Sciatic nerve (tissue), 2 donors: ENCODE results near the gene SH3PXD2B. TPM values are rescaled to one million over a fixed set of nuclear protein-coding genes. Genes with fewer than 3 reads are reported as not detected.
"Not testable (repeated sequence)": the region's sequence is repeated elsewhere in the genome, so short reads cannot be mapped to it uniquely, and the experiment has no call there.

Experiments
- ATAC-seq: fragments of 200-7000 bp; cut with Tn5 transposase; one replicate; pipeline ENCODE4 v1.9.1; 2020; ENCODE audit warnings: mild to moderate bottlenecking, moderate library complexity
- DNase-seq: peaks from one replicate; pipeline ENCODE4 v3.0.0-alpha.2; 2020; ENCODE audit warnings: low spot score
- intact Hi-C: fragments of 100-400 bp; cut with DNase I; formaldehyde crosslinking; loops from one replicate; pipeline ENCODE4 v1.14.2; 2022
- total RNA-seq: library from RNA; stranded (reverse); fragmentation: NEBNext Ultra II Directional; extraction: Animal tissue kit (Norgen Biotek cat#: 25700); gene quantifications from one replicate; pipeline ENCODE4 v1.2.1, GENCODE V29; 2021
- donor health status: DM: no; HTN: no; CAD: no.
- donor health status: DM: no; HTN: no; CAD: no.

SH3PXD2B gene
- total RNA-seq, 1 donor from 2014 or later, result 39.5 TPM

DNA sequence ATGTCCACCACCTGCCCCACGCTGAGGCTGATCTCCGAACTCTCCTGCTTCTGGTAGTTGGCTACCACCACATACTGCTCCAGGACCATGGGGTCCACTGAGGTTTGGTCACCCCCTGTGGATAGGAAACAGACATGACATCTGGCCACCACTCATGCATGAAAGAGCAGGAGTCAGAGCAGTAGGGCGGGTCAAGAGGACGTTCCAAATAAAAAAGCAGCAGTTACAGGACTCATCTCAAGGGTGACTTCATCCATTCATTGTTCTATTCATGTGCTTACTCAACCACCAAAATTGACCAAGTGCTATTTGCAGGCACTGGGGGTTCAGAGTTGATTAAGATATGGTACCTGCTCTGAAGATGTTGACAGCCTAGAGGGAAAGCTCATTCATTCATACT is 91.6 kb downstream of the SH3PXD2B start:
- no peak for ATAC-seq

GRCh38 chr5:172361566-172362238 is 92.6 kb downstream of the SH3PXD2B start:
- ATAC-seq, result no peak

More for the DNA sequence above, 91.6 kb downstream of the SH3PXD2B start:
- intact Hi-C loops, result no loop called here
- DNase-seq, result no peak

GRCh38 chr5:172358345-172358744 is 96.0 kb downstream of the SH3PXD2B start:
- no peak for DNase-seq
- no peak for ATAC-seq
- intact Hi-C loops, result no loop called here

More at GRCh38 chr5:172361566-172362238, 92.6 kb downstream of the SH3PXD2B start:
- no peak for DNase-seq
- intact Hi-C loops, result no loop called here

DNA sequence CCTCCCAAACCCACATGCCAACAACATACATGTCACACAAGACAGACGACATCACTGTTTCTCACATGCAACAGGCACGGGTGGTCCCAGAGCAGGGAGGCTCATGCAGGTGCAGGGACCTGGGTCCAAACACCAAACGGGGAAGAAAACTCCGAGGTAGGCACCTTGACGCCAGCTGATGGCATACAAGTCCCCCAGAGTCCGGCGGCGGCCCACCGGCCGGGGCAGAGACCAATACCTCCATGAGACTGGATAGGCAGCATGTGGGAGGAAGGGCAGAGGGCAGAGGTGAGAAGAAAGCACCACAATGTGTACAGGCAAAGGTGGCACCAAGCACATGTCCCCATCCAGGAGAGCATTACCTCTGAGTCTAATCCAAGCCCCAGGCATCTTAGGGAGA is 97.8 kb downstream of the SH3PXD2B start:
- DNase-seq, result no peak
- intact Hi-C loops, result no loop called here
- no peak for ATAC-seq

DNA sequence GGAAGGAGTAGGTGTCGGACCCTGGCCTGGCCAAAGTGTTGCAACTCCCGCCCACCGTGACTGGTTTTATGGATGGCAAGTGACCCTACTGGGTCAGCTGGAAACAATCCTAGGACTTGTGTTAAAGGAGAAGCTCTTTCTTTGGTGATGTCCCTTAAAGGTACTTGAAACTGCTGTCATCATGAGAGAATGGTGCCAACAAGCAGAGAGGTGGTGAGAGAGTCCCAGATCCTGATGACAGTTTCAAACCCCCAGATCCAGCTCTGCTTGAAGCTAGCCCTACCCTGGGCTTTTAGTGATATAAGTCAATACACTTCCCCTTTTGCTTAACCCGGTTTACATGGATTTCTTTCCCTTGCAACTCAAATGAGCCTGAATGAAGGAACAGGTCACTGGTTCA is 98.3 kb downstream of the SH3PXD2B start:
- ATAC-seq, result no peak
- DNase-seq, result no peak
- intact Hi-C loops, result no loop called here

DNA sequence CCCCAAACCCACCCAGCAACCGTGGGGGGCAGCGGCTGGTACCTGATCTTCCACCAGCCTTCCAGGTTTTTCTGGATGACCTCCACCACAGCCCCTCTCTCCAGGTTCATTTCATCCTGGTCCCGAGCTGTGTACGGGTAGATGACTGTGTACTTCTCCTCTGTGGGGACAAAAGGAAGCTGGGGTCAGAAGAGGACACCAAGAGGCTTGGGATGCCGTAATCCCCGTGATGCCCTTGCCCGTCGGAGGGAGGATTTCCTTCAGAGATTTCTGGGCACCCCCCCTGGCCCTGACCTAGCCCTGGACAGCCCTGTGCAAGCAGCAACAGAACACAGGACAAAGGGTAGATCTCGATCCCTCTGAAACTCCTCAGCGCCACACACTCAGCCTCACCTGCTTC is 100.5 kb downstream of the SH3PXD2B start:
- intact Hi-C loops, result no loop called here
- DNase-seq (no peak), ATAC-seq (no peak)

- DNase-seq (no peak), ATAC-seq (no peak)
- intact Hi-C loops, result no loop called here
Measured at GRCh38 chr5:172353271-172353812, 101.0 kb downstream of the SH3PXD2B start.

- intact Hi-C loops, ATAC-seq, DNase-seq: not testable (repeated sequence)
Measured at GRCh38 chr5:172352526-172352925, 101.8 kb downstream of the SH3PXD2B start.

GRCh38 chr5:172351240-172351778 is 103.0 kb downstream of the SH3PXD2B start:
- intact Hi-C loops, result no loop called here
- DNase-seq (no peak), ATAC-seq (no peak)

DNA sequence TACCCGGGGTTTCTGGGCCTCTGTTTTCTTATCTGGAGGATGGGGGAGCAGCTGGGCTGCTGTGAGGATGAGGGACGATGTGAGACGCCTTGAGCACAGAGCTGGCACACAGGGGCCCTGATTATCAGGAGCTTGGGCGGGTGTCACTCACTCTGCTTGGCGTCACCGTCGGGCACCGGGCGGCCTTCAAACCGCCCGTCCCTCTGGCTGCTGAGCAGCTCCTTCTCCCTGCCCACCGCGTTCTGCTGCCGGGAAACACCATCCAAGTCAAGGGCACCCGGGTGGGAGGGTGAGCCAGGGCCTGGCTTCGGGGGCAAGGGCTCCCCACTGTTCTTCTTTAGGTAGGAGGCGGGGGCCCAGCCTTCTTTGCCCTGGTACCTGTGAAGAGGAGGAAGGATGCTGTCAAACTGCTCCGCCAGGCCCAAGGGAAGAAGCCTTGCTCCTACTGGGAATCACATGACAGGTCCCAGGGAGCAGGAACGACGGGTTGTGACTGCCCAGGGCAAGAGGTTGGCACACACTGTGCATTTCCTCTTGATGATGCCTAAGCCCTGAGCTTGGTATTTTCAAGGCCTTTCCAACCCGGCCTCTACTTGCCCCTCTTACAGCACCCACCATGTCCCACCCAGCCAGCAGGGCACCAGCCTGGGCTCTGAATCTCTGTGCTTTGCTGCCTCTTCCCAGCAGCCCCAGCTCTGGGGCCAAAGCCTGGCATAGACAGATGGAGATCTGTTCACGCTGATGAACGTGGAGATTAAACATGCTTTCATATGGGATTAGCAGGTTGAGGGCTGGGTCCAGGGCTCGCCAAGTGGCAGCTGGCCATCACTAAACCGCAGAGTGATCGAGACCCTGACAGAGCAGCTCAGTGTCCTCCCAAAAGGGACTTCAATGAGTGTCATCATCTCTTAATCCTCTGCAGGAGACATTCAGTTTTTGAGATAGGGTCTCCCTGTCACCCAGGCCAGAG is 103.8 kb downstream of the SH3PXD2B start:
- DNase-seq (no peak), ATAC-seq (no peak)
- intact Hi-C loops, result no loop called here

DNA sequence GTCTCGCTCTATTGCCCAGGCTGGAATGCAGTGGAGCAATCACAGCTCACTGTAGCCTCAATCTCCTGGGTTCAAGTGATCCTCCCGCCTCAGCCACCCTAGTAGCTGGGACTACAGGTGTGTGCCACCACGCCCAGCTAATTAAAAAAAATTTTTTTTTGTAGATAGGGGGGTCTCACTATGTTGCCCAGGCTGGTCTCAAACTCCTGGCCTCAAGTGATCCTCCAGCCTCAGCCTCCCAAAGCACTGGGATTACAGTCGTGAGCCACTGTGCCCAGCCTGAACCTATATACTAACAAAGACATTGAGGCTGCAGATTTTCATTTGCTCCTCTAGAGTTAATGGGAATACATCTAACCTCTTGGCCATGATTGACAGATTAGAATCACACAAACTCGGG is 105.6 kb downstream of the SH3PXD2B start:
- intact Hi-C loops, DNase-seq, ATAC-seq: not testable (repeated sequence)

DNA sequence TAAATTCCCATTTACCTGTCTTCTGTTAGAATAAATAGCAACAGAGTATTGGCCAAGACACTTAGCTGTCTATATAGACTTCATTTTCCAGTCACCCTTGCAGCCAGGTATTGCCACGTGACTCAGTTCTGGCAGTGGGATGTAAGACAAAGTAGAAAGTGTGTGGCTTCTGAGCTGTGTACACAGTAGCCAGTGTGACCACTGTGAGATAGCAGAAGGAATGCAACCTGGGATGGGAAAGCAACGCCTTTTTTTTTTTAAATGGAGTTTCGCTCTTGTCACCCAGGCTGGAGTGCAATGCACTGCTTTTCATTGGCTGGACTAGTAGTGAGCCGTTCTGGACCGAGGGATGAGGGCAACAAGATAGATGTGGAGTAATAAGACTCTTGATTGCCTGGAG is 106.2 kb downstream of the SH3PXD2B start:
- intact Hi-C loops, result no loop called here
- no peak for DNase-seq
- no peak for ATAC-seq

- DNase-seq, result no peak
- intact Hi-C loops, result no loop called here
- ATAC-seq, result no peak
Measured at GRCh38 chr5:172347496-172348052, 106.8 kb downstream of the SH3PXD2B start.

- DNase-seq (no peak), ATAC-seq (no peak)
- intact Hi-C loops, result no loop called here
Measured at GRCh38 chr5:172345881-172346280, 108.4 kb downstream of the SH3PXD2B start.

GRCh38 chr5:172344855-172345409 is 109.4 kb downstream of the SH3PXD2B start:
- ATAC-seq (no peak), DNase-seq (no peak)
- intact Hi-C loops, result no loop called here

DNA sequence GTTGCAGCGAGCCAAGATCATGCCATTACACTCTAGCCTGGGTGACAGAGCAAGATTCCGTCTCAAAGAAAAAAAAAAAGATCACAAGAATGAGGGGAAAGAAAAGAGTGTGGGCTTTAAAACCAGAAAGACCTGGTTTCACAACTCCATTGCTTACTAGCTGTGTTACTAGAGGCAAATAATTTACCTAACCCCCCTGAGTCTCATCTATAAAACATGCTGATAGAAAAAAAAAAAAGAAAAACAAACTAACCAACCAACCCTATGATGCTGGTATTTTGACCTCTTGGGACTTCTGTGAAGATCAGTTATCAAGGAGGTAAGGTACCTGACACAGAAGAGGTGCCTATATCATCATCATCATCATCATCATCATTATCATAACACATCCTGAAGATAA is 110.6 kb downstream of the SH3PXD2B start:
- ATAC-seq (no peak), DNase-seq (no peak)
- intact Hi-C loops, result no loop called here

- intact Hi-C loops, result no loop called here
- no peak for ATAC-seq
- DNase-seq, result no peak
Measured at GRCh38 chr5:172342918-172343317, 111.4 kb downstream of the SH3PXD2B start.

DNA sequence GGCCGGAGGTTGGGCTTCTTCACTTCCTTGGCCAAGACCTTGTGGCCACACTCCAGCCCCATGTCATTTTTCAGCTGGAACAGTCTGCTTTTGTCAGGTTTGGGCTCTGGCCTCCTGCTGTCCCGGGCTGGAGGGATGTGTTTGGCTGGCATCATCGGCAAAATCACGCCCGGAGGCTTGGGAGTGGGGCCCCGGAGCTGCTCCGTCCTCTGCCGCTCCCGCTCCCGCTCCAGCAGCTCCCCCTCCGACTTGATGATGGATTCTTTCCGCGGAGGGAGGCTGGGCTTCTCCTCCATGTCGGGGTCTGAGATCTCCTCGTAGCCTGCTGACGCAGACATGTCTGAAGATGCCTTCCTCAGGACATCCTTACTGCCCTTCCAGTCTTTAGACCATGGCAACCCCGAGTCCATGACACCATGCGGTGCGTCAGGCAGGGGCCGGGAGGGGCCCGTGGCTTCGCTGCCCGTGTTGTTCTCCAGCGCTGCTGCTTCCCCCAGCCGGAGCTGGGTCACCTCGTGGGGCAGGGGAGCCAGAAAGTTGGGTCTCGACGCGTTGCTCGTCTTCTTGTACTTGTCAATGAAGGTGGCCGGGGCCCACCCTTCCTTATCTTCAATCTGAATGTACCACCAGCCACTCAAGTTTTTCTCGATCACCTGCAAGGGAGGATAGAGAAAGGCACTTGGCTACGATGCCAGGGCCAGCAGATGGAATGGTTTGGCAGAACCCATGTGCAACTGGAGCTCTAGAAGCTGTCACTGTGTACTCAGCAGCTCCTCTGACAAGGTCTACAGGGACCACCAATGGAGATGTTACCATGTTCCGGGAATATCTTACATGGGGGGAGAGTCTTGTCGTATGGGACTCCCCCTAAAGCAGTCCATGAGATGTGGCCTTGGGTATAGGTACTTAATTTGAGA is 114.8 kb downstream of the SH3PXD2B start:
- ATAC-seq (peak; percentile 20), DNase-seq (no peak)
- intact Hi-C loops, result no loop called here
